GM18861 (cell line): Measurements from ENCODE around the gene PCBP4.

ENCODE experiments used
- ATAC-seq: cut with Tn5 transposase; IDR thresholded peaks from one replicate; pipeline ENCODE4 v1.9.1; 2021; ENCODE audit not compliant: unreplicated experiment

PCBP4 gene

GRCh38 chr3:51921081-51921578, 46.1 kb downstream of the PCBP4 start:
- ATAC-seq: no peak

GRCh38 chr3:51916418-51916817, 50.8 kb downstream of the PCBP4 start:
- no peak for ATAC-seq

- no peak for ATAC-seq
Observed at GRCh38 chr3:51908026-51908425, 59.2 kb downstream of the PCBP4 start.
